Activated CD8-positive, alpha-beta memory T cell treated with anti-CD3 and anti-CD28 coated beads for 48 hours (primary cell): Measurements from ENCODE around the gene ZXDC.

Source experiments
- DNase-seq, 3 experiments: peaks; one replicate each; pipeline ENCODE4 v3.0.0-alpha.2; 2020; ENCODE audit warnings: low read depth in 2 of 3, low spot score in 2 of 3

The ZXDC gene

GRCh38 chr3:126438186-126438585 lies 37.5 kb downstream of the ZXDC start:
- DNase-seq, result no peak

- DNase-seq, result no peak
Measured at GRCh38 chr3:126436826-126437717, 38.6 kb downstream of the ZXDC start.

- DNase-seq, result no peak
Measured at GRCh38 chr3:126435456-126436315, 40.0 kb downstream of the ZXDC start.

- no peak for DNase-seq
Measured at GRCh38 chr3:126434931-126435411, 40.7 kb downstream of the ZXDC start.

- no peak for DNase-seq
Measured at GRCh38 chr3:126434264-126434590, 41.5 kb downstream of the ZXDC start.

GRCh38 chr3:126433496-126434263 lies 42.0 kb downstream of the ZXDC start:
- no peak for DNase-seq

GRCh38 chr3:126433105-126433430 lies 42.6 kb downstream of the ZXDC start:
- no peak for DNase-seq

GRCh38 chr3:126432361-126433104 lies 43.2 kb downstream of the ZXDC start:
- no peak for DNase-seq

GRCh38 chr3:126431103-126431534 lies 44.6 kb downstream of the ZXDC start:
- DNase-seq, result no peak

- no peak for DNase-seq
Measured at GRCh38 chr3:126424751-126425150, 50.9 kb downstream of the ZXDC start.

- no peak for DNase-seq
Measured at GRCh38 chr3:126424039-126424717, 51.5 kb downstream of the ZXDC start.

GRCh38 chr3:126423191-126424038 lies 52.3 kb downstream of the ZXDC start:
- DNase-seq, result no peak

GRCh38 chr3:126422571-126423091 lies 53.1 kb downstream of the ZXDC start:
- no peak for DNase-seq

- DNase-seq, result no peak
Measured at GRCh38 chr3:126422121-126422520, 53.6 kb downstream of the ZXDC start.

GRCh38 chr3:126421573-126422119 lies 54.0 kb downstream of the ZXDC start:
- DNase-seq, result no peak

GRCh38 chr3:126419886-126420786 lies 55.6 kb downstream of the ZXDC start:
- no peak for DNase-seq

- no peak for DNase-seq
Measured at GRCh38 chr3:126419151-126419703, 56.5 kb downstream of the ZXDC start.
